WTC11 (cell line): ENCODE results near the gene NPIPB2. TPM values are rescaled to one million over a fixed set of nuclear protein-coding genes. Genes with fewer than 3 reads are reported as not detected.

ENCODE experiments used
- CBFB ChIP-seq: sonication (generic); formaldehyde crosslinking; IDR thresholded peaks from 2 replicates; pipeline ENCODE4 v1.8.1; 2022; ENCODE audit warnings: mild to moderate bottlenecking, low read depth, missing genetic modification reagents
- E2F5 ChIP-seq: sonication (generic); formaldehyde crosslinking; IDR thresholded peaks from 2 replicates; pipeline ENCODE4 v1.8.1; 2022; ENCODE audit warnings: mild to moderate bottlenecking, moderate library complexity, missing genetic modification reagents
- ELF4 ChIP-seq: sonication (generic); formaldehyde crosslinking; IDR thresholded peaks from 2 replicates; pipeline ENCODE4 v1.8.1; 2022; ENCODE audit warnings: low read depth, mild to moderate bottlenecking, moderate library complexity, missing genetic modification reagents
- EMX1 ChIP-seq: fragments of 250-450 bp; sonication (Bioruptor Pico); IDR thresholded peaks from 2 replicates; pipeline ENCODE4 v1.8.0; 2021; ENCODE audit warnings: mild to moderate bottlenecking
- ERG ChIP-seq: fragments of 250-450 bp; sonication (Bioruptor Pico); IDR thresholded peaks from 2 replicates; pipeline ENCODE4 v1.8.0; 2021; ENCODE audit warnings: mild to moderate bottlenecking
- ETV6 ChIP-seq: sonication (generic); formaldehyde crosslinking; IDR thresholded peaks from 2 replicates; pipeline ENCODE4 v1.8.1; 2022; ENCODE audit warnings: mild to moderate bottlenecking, missing genetic modification reagents
- FOXK1 ChIP-seq: sonication (generic); formaldehyde crosslinking; IDR thresholded peaks from 2 replicates; pipeline ENCODE4 v1.8.0; 2022; ENCODE audit warnings: mild to moderate bottlenecking, moderate library complexity, missing genetic modification reagents
- GRHL2 ChIP-seq: fragments of 250-450 bp; sonication (Bioruptor Pico); IDR thresholded peaks from 2 replicates; pipeline ENCODE4 v1.8.0; 2022; ENCODE audit warnings: mild to moderate bottlenecking, moderate library complexity; ENCODE audit not compliant: insufficient replicate concordance, severe bottlenecking
- HMGA2 ChIP-seq: fragments of 250-450 bp; sonication (Bioruptor Pico); IDR thresholded peaks from 2 replicates; pipeline ENCODE4 v1.4.0; 2021; ENCODE audit warnings: mild to moderate bottlenecking, moderate library complexity
- IRF1 ChIP-seq: sonication (generic); formaldehyde crosslinking; IDR thresholded peaks from 2 replicates; pipeline ENCODE4 v1.8.0; 2023; ENCODE audit warnings: missing genetic modification reagents
- JAZF1 ChIP-seq: fragments of 250-450 bp; sonication (Bioruptor Pico); IDR thresholded peaks from 2 replicates; pipeline ENCODE4 v1.9.0; 2021; ENCODE audit warnings: moderate library complexity, mild to moderate bottlenecking, inconsistent platforms
- NFE2L1 ChIP-seq: sonication (generic); formaldehyde crosslinking; IDR thresholded peaks from 2 replicates; pipeline ENCODE4 v1.8.1; 2023; ENCODE audit warnings: missing genetic modification reagents
- OVOL2 ChIP-seq: fragments of 250-450 bp; sonication (Bioruptor Pico); IDR thresholded peaks from 2 replicates; pipeline ENCODE4 v1.9.0; 2021; ENCODE audit warnings: mild to moderate bottlenecking, borderline replicate concordance
- PRDM15 ChIP-seq: sonication (generic); formaldehyde crosslinking; IDR thresholded peaks from 2 replicates; pipeline ENCODE4 v1.8.0; 2022; ENCODE audit warnings: missing genetic modification reagents
- RELA ChIP-seq: sonication (generic); formaldehyde crosslinking; IDR thresholded peaks from 2 replicates; pipeline ENCODE4 v1.8.1; 2022; ENCODE audit warnings: missing genetic modification reagents, mild to moderate bottlenecking, borderline replicate concordance
- ZBTB21 ChIP-seq: sonication (generic); formaldehyde crosslinking; IDR thresholded peaks from 2 replicates; pipeline ENCODE4 v1.8.1; 2023; ENCODE audit warnings: mild to moderate bottlenecking, missing genetic modification reagents, borderline replicate concordance
- ZNF121 ChIP-seq: sonication (generic); formaldehyde crosslinking; IDR thresholded peaks from 2 replicates; pipeline ENCODE4 v1.8.0; 2023; ENCODE audit warnings: missing genetic modification reagents
- ZNF138 ChIP-seq: sonication (generic); formaldehyde crosslinking; conservative IDR thresholded peaks from 2 replicates; pipeline ENCODE4 v1.8.1; 2022; ENCODE audit warnings: mild to moderate bottlenecking, moderate library complexity, missing genetic modification reagents
- ZNF219 ChIP-seq: sonication (generic); formaldehyde crosslinking; IDR thresholded peaks from 2 replicates; pipeline ENCODE4 v1.8.0; 2023; ENCODE audit warnings: missing genetic modification reagents, mild to moderate bottlenecking, borderline replicate concordance
- ZNF232 ChIP-seq: sonication (generic); formaldehyde crosslinking; IDR thresholded peaks from 2 replicates; pipeline ENCODE4 v1.8.0; 2022; ENCODE audit warnings: mild to moderate bottlenecking, missing genetic modification reagents
- ZNF317 ChIP-seq: sonication (generic); formaldehyde crosslinking; IDR thresholded peaks from 2 replicates; pipeline ENCODE4 v1.8.1; 2023; ENCODE audit warnings: low read depth, mild to moderate bottlenecking, moderate library complexity, missing genetic modification reagents, borderline replicate concordance
- ZNF396 ChIP-seq: fragments of 250-450 bp; sonication (Bioruptor Pico); IDR thresholded peaks from 2 replicates; pipeline ENCODE4 v1.8.0; 2021; ENCODE audit warnings: mild to moderate bottlenecking, moderate library complexity, borderline replicate concordance
- ZNF423 ChIP-seq: fragments of 250-450 bp; sonication (Bioruptor Pico); IDR thresholded peaks from 2 replicates; pipeline ENCODE4 v2.1.2; 2022; ENCODE audit warnings: mild to moderate bottlenecking, moderate library complexity
- ZNF671 ChIP-seq: fragments of 250-450 bp; sonication (Bioruptor Pico); IDR thresholded peaks from 2 replicates; pipeline ENCODE4 v1.8.0; 2021; ENCODE audit warnings: mild to moderate bottlenecking
- total RNA-seq: library from RNA; stranded (reverse); gene quantifications from 3 replicates; pipeline ENCODE4 v1.2.3, GENCODE V29; 2021
- TF ChIP-seq, protein P1 (sequence below): sonication (generic); formaldehyde crosslinking; IDR thresholded peaks from 2 replicates; pipeline ENCODE4 v1.8.0; 2022; ENCODE audit warnings: mild to moderate bottlenecking, missing genetic modification reagents
- TF ChIP-seq, protein P2 (sequence below): sonication (generic); formaldehyde crosslinking; IDR thresholded peaks from 2 replicates; pipeline ENCODE4 v1.8.1; 2023; ENCODE audit warnings: mild to moderate bottlenecking, missing genetic modification reagents, borderline replicate concordance
- TF ChIP-seq, protein P3 (sequence below): sonication (generic); formaldehyde crosslinking; IDR thresholded peaks from 2 replicates; pipeline ENCODE4 v1.8.1; 2022; ENCODE audit warnings: low read depth, mild to moderate bottlenecking, moderate library complexity, missing genetic modification reagents, borderline replicate concordance

NPIPB2 gene
- total RNA-seq, 1 experiment from 2014 or later, result 14.4 TPM

GRCh38 chr16:11915644-11916523 is 26.0 kb downstream of the NPIPB2 start, which contains the start of gene GSPT1 (continued):
- TF ChIP-seq OVOL2 (CRISPR knock-in tag) (no peak), CBFB (CRISPR knock-in tag) (0 out of 2 replicates have a peak, but pooled peaks have one; percentile 76), ZNF219 (CRISPR knock-in tag) (no peak), ZNF121 (CRISPR knock-in tag) (no peak), ELF4 (CRISPR knock-in tag) (peak; percentile 6; the same call in 1 of the 2 replicates), E2F5 (0 out of 2 replicates have a peak, but pooled peaks have one; percentile 59), ZNF671 (CRISPR knock-in tag) (no peak), ZNF396 (CRISPR knock-in tag) (no peak), ZNF423 (no peak), ZNF138 (no peak), PRDM15 (CRISPR knock-in tag) (no peak), IRF1 (CRISPR knock-in tag) (no peak), HMGA2 (no peak), ERG (CRISPR knock-in tag) (no peak), ETV6 (peak; percentile 36), FOXK1 (peak; percentile 71), ZBTB21 (CRISPR knock-in tag) (peak; percentile 81), JAZF1 (CRISPR knock-in tag) (no peak), EMX1 (no peak), GRHL2 (CRISPR knock-in tag) (no peak), ZNF317 (CRISPR knock-in tag) (no peak), NFE2L1 (CRISPR knock-in tag) (no peak), RELA (no peak), ZNF232 (CRISPR knock-in tag) (no peak)
- TF ChIP-seq, protein P1, sequence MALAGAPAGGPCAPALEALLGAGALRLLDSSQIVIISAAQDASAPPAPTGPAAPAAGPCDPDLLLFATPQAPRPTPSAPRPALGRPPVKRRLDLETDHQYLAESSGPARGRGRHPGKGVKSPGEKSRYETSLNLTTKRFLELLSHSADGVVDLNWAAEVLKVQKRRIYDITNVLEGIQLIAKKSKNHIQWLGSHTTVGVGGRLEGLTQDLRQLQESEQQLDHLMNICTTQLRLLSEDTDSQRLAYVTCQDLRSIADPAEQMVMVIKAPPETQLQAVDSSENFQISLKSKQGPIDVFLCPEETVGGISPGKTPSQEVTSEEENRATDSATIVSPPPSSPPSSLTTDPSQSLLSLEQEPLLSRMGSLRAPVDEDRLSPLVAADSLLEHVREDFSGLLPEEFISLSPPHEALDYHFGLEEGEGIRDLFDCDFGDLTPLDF, result no peak
- TF ChIP-seq, protein P2, sequence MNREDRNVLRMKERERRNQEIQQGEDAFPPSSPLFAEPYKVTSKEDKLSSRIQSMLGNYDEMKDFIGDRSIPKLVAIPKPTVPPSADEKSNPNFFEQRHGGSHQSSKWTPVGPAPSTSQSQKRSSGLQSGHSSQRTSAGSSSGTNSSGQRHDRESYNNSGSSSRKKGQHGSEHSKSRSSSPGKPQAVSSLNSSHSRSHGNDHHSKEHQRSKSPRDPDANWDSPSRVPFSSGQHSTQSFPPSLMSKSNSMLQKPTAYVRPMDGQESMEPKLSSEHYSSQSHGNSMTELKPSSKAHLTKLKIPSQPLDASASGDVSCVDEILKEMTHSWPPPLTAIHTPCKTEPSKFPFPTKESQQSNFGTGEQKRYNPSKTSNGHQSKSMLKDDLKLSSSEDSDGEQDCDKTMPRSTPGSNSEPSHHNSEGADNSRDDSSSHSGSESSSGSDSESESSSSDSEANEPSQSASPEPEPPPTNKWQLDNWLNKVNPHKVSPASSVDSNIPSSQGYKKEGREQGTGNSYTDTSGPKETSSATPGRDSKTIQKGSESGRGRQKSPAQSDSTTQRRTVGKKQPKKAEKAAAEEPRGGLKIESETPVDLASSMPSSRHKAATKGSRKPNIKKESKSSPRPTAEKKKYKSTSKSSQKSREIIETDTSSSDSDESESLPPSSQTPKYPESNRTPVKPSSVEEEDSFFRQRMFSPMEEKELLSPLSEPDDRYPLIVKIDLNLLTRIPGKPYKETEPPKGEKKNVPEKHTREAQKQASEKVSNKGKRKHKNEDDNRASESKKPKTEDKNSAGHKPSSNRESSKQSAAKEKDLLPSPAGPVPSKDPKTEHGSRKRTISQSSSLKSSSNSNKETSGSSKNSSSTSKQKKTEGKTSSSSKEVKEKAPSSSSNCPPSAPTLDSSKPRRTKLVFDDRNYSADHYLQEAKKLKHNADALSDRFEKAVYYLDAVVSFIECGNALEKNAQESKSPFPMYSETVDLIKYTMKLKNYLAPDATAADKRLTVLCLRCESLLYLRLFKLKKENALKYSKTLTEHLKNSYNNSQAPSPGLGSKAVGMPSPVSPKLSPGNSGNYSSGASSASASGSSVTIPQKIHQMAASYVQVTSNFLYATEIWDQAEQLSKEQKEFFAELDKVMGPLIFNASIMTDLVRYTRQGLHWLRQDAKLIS (CRISPR knock-in tag), result no peak; the same call in 1 of the 2 replicates
- TF ChIP-seq, protein P3, sequence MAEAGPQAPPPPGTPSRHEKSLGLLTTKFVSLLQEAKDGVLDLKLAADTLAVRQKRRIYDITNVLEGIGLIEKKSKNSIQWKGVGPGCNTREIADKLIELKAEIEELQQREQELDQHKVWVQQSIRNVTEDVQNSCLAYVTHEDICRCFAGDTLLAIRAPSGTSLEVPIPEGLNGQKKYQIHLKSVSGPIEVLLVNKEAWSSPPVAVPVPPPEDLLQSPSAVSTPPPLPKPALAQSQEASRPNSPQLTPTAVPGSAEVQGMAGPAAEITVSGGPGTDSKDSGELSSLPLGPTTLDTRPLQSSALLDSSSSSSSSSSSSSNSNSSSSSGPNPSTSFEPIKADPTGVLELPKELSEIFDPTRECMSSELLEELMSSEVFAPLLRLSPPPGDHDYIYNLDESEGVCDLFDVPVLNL (CRISPR knock-in tag), result no peak
